8988T (cell line): ENCODE measurements around the gene TRAPPC2L.

Experiments
- DNase-seq: peaks from one replicate; pipeline ENCODE4 v3.0.0; 2011

TRAPPC2L gene

DNA sequence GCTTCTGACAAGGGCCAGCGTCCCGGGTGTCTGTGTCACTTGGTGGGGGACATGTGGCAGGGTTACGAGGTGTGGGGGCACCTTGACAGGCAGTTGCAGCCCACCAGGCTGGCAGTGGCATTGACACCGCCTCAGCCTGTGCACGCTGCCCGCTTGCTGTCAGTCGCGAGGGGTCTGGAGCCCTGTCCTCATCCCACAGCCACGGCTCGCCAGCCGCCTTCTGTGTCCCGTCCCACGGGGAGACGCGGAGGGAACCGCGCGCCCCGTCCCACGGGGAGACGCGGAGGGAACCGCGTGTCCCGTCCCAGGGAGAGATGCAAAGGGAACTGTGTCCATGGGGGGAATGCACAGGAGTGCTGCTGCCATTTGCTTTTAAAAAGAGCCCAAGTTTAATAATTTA, 6.0 kb downstream of the TRAPPC2L start:
- no peak for DNase-seq

DNA sequence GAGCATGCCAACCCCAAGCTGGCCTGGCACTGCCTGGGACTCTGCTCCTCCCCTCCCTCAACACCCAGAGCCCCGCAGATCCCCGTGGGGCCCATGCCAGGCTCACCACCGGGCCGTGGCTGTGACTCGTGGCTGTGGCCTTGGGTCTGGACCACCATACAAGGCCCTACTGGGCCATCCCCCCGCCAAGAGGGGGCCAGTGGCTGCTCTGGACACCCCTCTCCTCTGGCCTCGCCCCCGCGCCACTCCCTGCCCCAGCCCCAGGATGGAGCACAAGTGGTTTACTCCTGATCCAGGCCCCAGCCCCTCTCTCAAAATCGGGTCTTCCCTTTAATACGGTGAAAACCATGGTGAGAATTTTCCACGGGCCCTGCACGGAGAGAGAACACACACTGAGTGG, 6.5 kb downstream of the TRAPPC2L start:
- no peak for DNase-seq

- no peak for DNase-seq
Observed at GRCh38 chr16:88864099-88864498, 7.2 kb downstream of the TRAPPC2L start.

DNA sequence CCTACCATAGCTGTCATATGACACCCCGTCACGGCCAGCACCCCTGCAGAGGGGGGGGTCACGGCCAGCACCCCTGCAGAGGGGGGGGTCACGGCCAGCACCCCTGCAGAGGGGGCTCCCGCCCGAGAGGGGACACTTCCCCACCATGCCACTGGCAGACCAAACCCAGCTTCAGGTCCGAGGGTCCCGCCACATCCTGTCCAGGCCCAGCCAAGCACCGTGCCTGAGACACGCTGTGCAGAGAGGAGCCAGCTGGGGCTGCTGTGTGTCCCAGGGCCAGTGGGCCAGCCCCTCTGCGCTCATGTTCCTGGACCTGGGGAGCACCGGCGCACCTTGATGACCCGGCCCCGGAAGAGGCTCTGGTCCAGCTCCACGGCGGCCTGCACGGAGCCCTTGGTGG, 7.6 kb downstream of the TRAPPC2L start:
- DNase-seq, result no peak

- no peak for DNase-seq
Observed at GRCh38 chr16:88865310-88865709, 8.4 kb downstream of the TRAPPC2L start.

DNA sequence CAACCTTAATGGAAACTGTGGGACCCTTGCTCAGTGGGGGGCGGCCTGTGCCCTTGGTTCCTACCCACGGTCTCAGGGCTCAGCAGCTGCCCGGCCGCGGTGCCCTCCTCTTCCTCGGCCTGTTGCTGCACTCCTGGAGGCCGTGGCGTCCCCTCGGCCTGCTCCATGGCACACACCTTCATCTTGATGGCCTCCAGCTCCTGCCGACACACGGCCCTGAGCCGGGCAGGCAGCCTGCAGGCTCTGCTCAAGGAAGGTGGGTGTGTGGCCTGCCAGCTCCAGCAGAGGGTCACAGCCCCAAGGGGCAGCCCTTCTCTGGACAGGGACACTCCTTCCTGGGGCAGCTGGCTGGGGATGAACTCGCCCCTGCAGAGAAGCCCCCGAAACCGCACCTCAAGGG, 8.8 kb downstream of the TRAPPC2L start:
- no peak for DNase-seq

GRCh38 chr16:88866151-88866920, 9.4 kb downstream of the TRAPPC2L start, which contains the start of gene PABPN1L:
Gene PABPN1L (minus strand): TSS chr16:88866660. CDS start chr16:88866606, 54 bp downstream.
- DNase-seq, result no peak

DNA sequence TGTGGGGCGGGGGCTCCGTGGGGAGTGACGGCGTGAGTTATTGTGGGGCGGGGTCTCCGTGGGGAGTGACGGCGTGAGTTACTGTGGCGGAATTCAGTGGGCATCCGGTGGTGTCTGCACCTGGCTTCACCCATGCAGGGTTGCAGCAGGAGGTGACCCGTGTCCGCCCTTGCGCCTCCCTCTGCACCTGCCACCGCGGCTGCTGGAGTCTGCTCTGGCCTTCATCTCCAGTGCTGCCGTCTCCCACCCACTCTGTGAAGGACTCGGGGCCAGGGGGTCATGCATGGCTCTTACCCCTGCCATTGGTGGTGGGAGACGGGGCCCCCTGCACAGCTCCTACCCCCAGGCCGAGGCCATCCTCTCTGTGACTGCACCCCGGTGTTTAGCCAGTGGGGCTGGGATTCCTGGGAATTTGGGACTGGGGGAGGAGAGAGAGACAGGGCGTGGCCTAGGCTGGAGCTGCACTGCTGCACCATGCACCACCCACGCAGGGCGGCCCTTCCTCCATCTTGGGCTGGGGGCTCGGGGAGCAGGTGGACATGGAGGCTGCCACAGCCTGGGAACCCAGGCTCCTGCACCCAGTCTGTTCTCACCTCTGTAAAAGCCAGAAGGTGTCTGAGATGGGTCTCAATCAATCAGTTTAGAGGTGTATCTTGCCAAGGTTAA, 10.8 kb downstream of the TRAPPC2L start:
- DNase-seq, result no peak

DNA sequence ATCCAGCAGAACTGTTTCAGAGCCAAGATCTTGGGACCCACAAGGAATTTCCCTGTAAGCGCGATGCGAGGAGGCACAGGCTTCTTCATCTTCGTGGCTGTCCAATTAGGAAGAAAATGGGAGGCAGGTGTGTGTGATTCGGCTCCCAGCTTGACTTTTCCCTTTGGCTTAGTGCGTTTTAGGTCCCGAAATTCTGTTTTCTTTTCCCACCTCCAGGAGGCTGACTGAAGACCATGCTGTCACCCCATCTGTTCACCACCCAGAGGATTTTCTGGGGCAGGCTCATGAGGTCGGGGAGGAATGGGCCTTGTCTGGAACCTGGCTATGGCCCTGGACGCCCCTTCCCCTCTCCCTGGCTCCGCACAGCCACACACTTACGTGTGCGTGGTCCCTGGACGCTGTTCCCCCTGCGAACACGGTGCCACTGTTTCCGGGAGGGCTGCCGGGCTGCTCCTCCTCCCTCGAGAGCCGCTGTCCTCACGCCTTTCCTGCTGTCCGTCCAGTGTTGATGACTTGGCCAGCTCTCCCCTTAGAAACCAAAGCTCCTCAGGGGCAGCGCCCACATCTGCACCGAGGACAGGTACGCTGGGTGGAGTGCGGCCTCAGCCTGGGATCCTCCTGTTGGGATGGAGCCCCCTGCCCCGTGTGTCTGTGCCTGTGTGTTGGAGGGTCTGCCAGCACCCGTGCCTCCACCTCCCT, 12.2 kb downstream of the TRAPPC2L start:
- no peak for DNase-seq

DNA sequence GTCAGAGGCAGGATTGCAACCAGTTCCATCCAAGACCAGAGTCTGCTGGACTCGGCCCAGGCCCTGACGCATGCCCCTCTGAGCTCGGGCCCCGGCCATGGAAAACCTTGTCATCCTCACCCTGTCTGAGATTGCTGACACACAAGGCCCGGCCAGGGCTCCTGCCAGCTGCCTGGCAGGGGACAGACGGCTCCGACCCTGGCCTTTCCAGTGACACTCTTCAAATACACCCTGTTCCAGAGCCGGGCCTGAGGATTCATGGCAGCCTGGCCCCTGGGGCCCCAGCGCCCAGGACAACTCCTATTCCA, 12.7 kb downstream of the TRAPPC2L start:
- DNase-seq, result no peak

GRCh38 chr16:88870608-88871348, 13.9 kb downstream of the TRAPPC2L start:
- DNase-seq, result no peak

DNA sequence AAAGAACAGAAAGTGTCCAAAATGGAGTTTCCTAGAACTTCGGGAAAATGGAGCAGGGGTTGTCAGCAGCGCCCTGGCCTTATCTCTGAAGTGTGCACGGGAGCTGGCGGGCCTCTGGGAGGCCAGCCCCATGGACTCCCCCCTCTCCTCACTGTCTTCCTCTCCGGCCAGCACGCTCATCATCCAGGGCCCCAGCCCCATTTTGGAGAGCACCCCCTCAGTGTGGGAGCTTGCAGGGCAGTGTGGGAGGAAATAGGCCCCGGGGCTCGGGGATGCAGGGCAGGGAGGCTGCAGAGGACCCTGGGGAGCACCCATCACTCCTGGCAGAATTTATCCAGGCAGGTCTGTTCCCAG, 14.4 kb downstream of the TRAPPC2L start:
- no peak for DNase-seq

DNA sequence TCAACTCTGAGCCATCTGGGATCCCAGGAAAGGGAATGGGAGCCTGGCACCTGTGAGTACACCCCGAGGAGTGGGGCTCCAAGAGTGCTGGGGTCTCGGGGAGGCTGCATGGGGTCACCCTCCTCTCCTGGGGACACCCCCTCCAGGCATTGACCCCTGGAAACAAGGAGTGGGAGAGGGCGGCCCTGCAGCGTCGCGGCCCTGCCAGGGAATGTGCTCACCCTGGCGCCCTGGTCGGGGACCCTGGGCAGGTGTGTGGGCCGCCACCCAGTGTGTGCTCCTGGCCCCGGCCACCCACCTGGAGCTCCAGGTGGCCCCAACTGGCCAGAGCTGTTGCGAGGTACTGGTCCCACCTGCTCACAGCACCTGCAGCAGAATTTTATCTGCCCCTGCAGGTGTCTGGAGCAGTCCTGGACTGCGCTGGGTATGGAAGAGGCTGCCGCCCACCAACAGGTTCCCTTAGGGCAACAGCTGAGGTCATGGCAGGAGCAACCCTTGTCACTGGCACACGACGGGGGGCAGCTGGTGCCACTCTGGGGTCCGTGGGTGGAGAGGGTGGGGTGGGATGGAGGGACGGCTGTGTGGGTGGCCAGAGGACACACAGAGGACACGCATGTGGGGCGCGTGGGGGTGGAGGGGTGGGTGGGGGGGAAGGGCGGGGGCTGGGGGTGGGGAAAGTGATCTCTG, 14.9 kb downstream of the TRAPPC2L start:
- no peak for DNase-seq

DNA sequence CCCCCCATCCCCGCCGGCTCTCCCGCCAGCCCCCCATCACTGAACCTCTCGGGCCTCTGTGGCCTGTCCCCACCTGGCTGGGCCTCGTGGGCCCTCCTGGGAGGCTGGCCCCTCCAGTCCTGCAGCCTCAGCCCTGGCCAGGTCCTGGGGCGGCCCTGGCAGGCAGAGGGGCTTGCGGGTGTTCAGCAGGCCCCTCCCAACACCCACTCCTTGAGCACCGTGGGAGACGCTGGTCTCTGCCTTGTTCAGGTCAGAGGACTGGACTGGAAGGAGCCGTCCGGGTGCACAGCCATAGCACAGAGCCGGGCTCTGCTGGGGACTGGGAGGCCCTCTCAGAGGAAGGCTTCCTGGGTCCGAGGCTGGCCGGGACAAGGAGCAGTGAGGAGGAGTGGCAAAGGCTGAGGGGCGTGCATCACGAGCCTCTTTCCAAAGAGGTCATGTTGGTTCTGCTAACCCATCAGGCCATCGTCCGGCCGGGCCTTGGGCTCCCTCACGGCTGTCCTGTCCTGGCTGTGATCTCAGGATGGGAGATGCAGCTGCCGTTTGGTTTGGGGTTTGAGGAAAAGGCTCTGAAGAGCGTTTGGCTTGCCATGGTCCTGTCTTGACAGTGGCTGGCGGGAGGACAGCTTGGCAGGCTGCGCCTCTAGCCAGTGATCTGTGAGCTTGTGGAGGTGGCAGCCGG, 15.9 kb downstream of the TRAPPC2L start:
- DNase-seq, result no peak

DNA sequence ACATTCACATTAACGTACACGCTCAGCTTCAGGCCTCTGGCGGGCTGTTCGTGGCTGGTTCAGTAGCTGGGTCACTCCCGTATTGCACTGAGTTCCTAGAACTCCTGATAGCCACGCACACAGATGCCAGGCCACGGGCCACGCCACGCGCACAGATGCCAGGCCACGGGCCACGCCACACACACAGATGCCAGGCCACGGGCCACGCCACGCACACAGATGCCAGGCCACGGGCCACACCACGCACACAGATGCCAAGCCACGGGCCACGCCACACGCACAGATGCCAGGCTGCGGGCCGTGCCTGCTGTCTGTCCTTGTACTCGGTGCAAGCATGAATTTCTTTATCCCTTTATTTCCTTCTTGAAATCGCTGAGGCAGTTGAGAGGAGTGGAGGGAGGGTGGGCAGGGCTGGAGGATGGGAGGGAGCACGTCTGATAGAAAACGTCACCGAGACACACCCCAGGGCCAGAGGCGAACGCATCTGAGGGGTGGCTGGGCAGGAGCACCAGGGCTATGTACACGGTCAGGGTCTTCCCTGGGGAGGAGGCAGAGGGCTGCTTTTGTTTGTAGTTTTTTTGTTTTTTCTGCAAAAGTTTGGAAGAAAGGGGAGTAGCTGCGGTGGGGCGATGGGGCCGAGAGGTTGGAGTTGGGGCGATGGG, 18.1 kb downstream of the TRAPPC2L start:
- DNase-seq, result no peak

- no peak for DNase-seq
Observed at GRCh38 chr16:88875703-88876234, 18.8 kb downstream of the TRAPPC2L start.

GRCh38 chr16:88876942-88877526, 20.1 kb downstream of the TRAPPC2L start:
- DNase-seq, result no peak

- DNase-seq, result no peak
Observed at GRCh38 chr16:88877564-88878289, 20.8 kb downstream of the TRAPPC2L start.

- DNase-seq, result no peak
Observed at GRCh38 chr16:88878356-88878755, 21.4 kb downstream of the TRAPPC2L start.
